H1 (cell line): Measurements from ENCODE around the gene KIT. TPM values are rescaled to one million over a fixed set of nuclear protein-coding genes. Genes with fewer than 3 reads are reported as not detected.

Experiments used
- CTCF ChIA-PET: fragments of 300-600 bp; sonication (Branson Sonifier 250); formaldehyde crosslinking; loops from one replicate; lab custom pipeline; 2021; ENCODE audit not compliant: partially characterized antibody; lab: Charles Lee
- POLR2A ChIA-PET: fragments of 300-600 bp; sonication (Branson Sonifier 250); formaldehyde crosslinking; loops from one replicate; lab custom pipeline; 2021; ENCODE audit warnings: inconsistent platforms; ENCODE audit not compliant: partially characterized antibody; lab: Charles Lee
- DNase-seq, 2 experiments: peaks; one replicate each; pipeline versions ENCODE4 v3.0.0 to v3.0.0-alpha.2; 2010 to 2022; ENCODE audit warnings: low spot score in 2 of 2, low read depth in 1 of 2, mixed read lengths in 1 of 2
- FAIRE-seq: peaks from 2 replicates; lab custom pipeline; 2011; peaks lifted over from hg19 to GRCh38; lab: Jason Lieb, UNC
- H2AFZ ChIP-seq: 2 replicates; pipeline ENCODE4 v1.8.1; 2012; ENCODE audit warnings: low read length, inconsistent platforms
- H2AK5ac ChIP-seq: 2 replicates; pipeline ENCODE4 v1.6.1; 2013; ENCODE audit warnings: low read depth, low read length
- H2BK120ac ChIP-seq: replicated peaks from 2 replicates; pipeline ENCODE3; 2013; ENCODE audit warnings: low read depth, low read length, inconsistent platforms
- H2BK12ac ChIP-seq: 2 replicates; pipeline ENCODE4 v1.6.1; 2013; ENCODE audit warnings: low read depth, low read length
- H2BK15ac ChIP-seq: 2 replicates; pipeline ENCODE4 v1.6.1; 2013; ENCODE audit warnings: low read length
- H2BK20ac ChIP-seq: 2 replicates; pipeline ENCODE4 v1.6.1; 2013; ENCODE audit warnings: low read length
- H2BK5ac ChIP-seq: 2 replicates; pipeline ENCODE4 v1.6.1; 2013; ENCODE audit warnings: low read depth, low read length
- H3K14ac ChIP-seq: 2 replicates; pipeline ENCODE4 v1.6.1; 2013; ENCODE audit warnings: inconsistent platforms; ENCODE audit not compliant: insufficient read length
- H3K18ac ChIP-seq: 2 replicates; pipeline ENCODE4 v1.6.1; 2013; ENCODE audit warnings: low read length; ENCODE audit errors: extremely low read depth
- H3K23ac ChIP-seq: 2 replicates; pipeline ENCODE4 v1.6.1; 2013; ENCODE audit warnings: inconsistent platforms; ENCODE audit not compliant: insufficient read length
- H3K23me2 ChIP-seq: 2 replicates; pipeline ENCODE4 v1.6.1; 2013; ENCODE audit warnings: low read depth, low read length
- H3K27ac ChIP-seq: 2 replicates; pipeline ENCODE4 v1.6.1; 2011; ENCODE audit warnings: low read depth, low read length, inconsistent platforms
- H3K27me3 ChIP-seq, 4 experiments: replicated peaks in 1 of 4; 1 replicate in 1 of 4; 2 replicates in 3 of 4; pipeline versions ENCODE4 v1.6.1 to v1.8.1; 2011 to 2013; ENCODE audit warnings: low read length in 3 of 4, mild to moderate bottlenecking in 3 of 4, inconsistent platforms in 2 of 4, mixed read lengths in 2 of 4, moderate library complexity in 1 of 4; ENCODE audit not compliant: control insufficient read depth in 3 of 4, insufficient read depth in 3 of 4; ENCODE audit errors: extremely low read depth in 1 of 4
- H3K36me3 ChIP-seq, 4 experiments: 2 replicates each; pipeline versions ENCODE4 v1.6.1 to v1.8.1; 2011 to 2013; ENCODE audit warnings: mild to moderate bottlenecking in 4 of 4, low read length in 3 of 4, moderate library complexity in 2 of 4, control low read depth in 1 of 4, inconsistent platforms in 1 of 4; ENCODE audit not compliant: insufficient read depth in 4 of 4, control insufficient read depth in 2 of 4
- H3K4ac ChIP-seq: replicated peaks from 2 replicates; pipeline ENCODE3; 2013; ENCODE audit warnings: low read length, low read depth, mixed read lengths, inconsistent platforms; ENCODE audit not compliant: insufficient read length
- H3K4me1 ChIP-seq, 4 experiments: replicated peaks in 1 of 4; 1 replicate in 1 of 4; 2 replicates in 3 of 4; pipeline versions ENCODE4 v1.6.1 to v1.8.1; 2011 to 2013; ENCODE audit warnings: low read length in 3 of 4, inconsistent platforms in 2 of 4, mixed read lengths in 1 of 4; ENCODE audit not compliant: insufficient read depth in 4 of 4, control insufficient read depth in 3 of 4
- H3K4me2 ChIP-seq, 2 experiments: 2 replicates each; pipeline versions ENCODE4 v1.6.1 to v1.8.1; 2011 to 2013; ENCODE audit warnings: low read depth in 2 of 2, low read length in 2 of 2, control low read depth in 1 of 2, inconsistent platforms in 1 of 2, mild to moderate bottlenecking in 1 of 2; ENCODE audit not compliant: insufficient read depth in 1 of 2
- H3K4me3 ChIP-seq, 4 experiments: fragments of 200-600, 300-600 bp in 1 of 4; sonication (generic), shearing (Covaris generic), sonication (Bioruptor Twin) in 1 of 4; 2 replicates each; pipeline versions ENCODE4 v1.5.1 to v1.8.1; 2011 to 2016; ENCODE audit warnings: low read length in 4 of 4, low read depth in 3 of 4, control low read depth in 2 of 4, inconsistent platforms in 2 of 4, mild to moderate bottlenecking in 2 of 4, mixed read lengths in 1 of 4, moderate library complexity in 1 of 4; ENCODE audit not compliant: insufficient read depth in 2 of 4; ENCODE audit errors: extremely low read depth in 1 of 4
- H3K56ac ChIP-seq: replicated peaks from 2 replicates; pipeline ENCODE3; 2013; ENCODE audit warnings: low read depth, mild to moderate bottlenecking, mixed read lengths, low read length, inconsistent platforms; ENCODE audit not compliant: insufficient read length
- H3K79me1 ChIP-seq: 2 replicates; pipeline ENCODE4 v1.6.1; 2013; ENCODE audit warnings: low read depth, low read length, control low read depth
- H3K79me2 ChIP-seq, 2 experiments: 2 replicates each; pipeline versions ENCODE4 v1.6.1 to v1.8.1; 2012 to 2013; ENCODE audit warnings: low read length in 2 of 2, mild to moderate bottlenecking in 2 of 2, inconsistent platforms in 1 of 2; ENCODE audit not compliant: insufficient read depth in 2 of 2, control insufficient read depth in 1 of 2
- H3K9ac ChIP-seq, 4 experiments: replicated peaks in 1 of 4; 1 replicate in 1 of 4; 2 replicates in 3 of 4; pipeline versions ENCODE4 v1.6.1 to v1.8.1; 2011 to 2013; ENCODE audit warnings: low read depth in 3 of 4, low read length in 3 of 4, control low read depth in 2 of 4, mild to moderate bottlenecking in 2 of 4, moderate library complexity in 2 of 4, inconsistent platforms in 1 of 4; ENCODE audit errors: extremely low read depth in 1 of 4
- H3K9me3 ChIP-seq, 2 experiments: 2 replicates each; pipeline versions ENCODE4 v1.6.1 to v1.8.1; 2012 to 2013; ENCODE audit warnings: mild to moderate bottlenecking in 2 of 2, moderate library complexity in 2 of 2, control low read depth in 1 of 2, inconsistent platforms in 1 of 2, low read depth in 1 of 2, low read length in 1 of 2, mixed read lengths in 1 of 2; ENCODE audit not compliant: insufficient read depth in 2 of 2
- H4K20me1 ChIP-seq, 2 experiments: replicated peaks in 1 of 2; 2 replicates each; pipeline versions ENCODE3 to v1.8.1; 2011 to 2013; ENCODE audit warnings: inconsistent platforms in 2 of 2, low read length in 2 of 2, mild to moderate bottlenecking in 1 of 2; ENCODE audit not compliant: insufficient read depth in 2 of 2, control insufficient read depth in 1 of 2
- H4K5ac ChIP-seq: 2 replicates; pipeline ENCODE4 v1.6.1; 2013; ENCODE audit warnings: low read length, low read depth, mixed read lengths, inconsistent platforms; ENCODE audit not compliant: insufficient read length
- H4K8ac ChIP-seq: 2 replicates; pipeline ENCODE4 v1.8.0; 2013; ENCODE audit warnings: mild to moderate bottlenecking, moderate library complexity, low read length, inconsistent platforms; ENCODE audit not compliant: insufficient read depth; ENCODE audit errors: extremely low read depth
- H4K91ac ChIP-seq: replicated peaks from 2 replicates; pipeline ENCODE3; 2013; ENCODE audit warnings: low read length, mixed read lengths, inconsistent platforms; ENCODE audit not compliant: insufficient read length
- KDM4A ChIP-seq: IDR thresholded peaks from one replicate; pipeline ENCODE4 v1.7.1; 2012; ENCODE audit warnings: low read depth, mild to moderate bottlenecking, moderate library complexity, low read length, inconsistent platforms; ENCODE audit not compliant: severe bottlenecking
- NANOG ChIP-seq: IDR thresholded peaks from 2 replicates; pipeline ENCODE4 v1.6.1; 2011; ENCODE audit warnings: low read length, low read depth, mild to moderate bottlenecking, inconsistent platforms; ENCODE audit not compliant: insufficient read depth, poor library complexity, severe bottlenecking
- RFX5 ChIP-seq: IDR thresholded peaks from 2 replicates; pipeline ENCODE4 v1.6.1; 2011; ENCODE audit warnings: low read depth, low read length, improper control_type of control experiment, borderline replicate concordance
- SP1 ChIP-seq: IDR thresholded peaks from 2 replicates; pipeline ENCODE4 v1.6.1; 2011; ENCODE audit warnings: low read depth, low read length
- SUZ12 ChIP-seq: fragments of 200-600 bp; sonication (generic); IDR thresholded peaks from 2 replicates; pipeline ENCODE4 v1.6.1; 2012; ENCODE audit warnings: mild to moderate bottlenecking, inconsistent platforms, low read length, moderate library complexity, mixed read lengths
- TAF1 ChIP-seq: IDR thresholded peaks from 2 replicates; pipeline ENCODE4 v1.6.1; 2011; ENCODE audit warnings: mild to moderate bottlenecking, low read depth, low read length
- WGBS, 2 experiments: shearing (Covaris generic) in 1 of 2; methylation state at CpG; one replicate each; pipeline versions ENCODE4 v1.1.6 to v1.1.7; 2013 to 2015; ENCODE audit warnings: low lambda C conversion rate in 2 of 2, mixed read lengths in 2 of 2, inconsistent platforms in 1 of 2, low coverage in 1 of 2, missing lambda C conversion rate in 1 of 2; ENCODE audit not compliant: insufficient replicate concordance in 2 of 2, insufficient coverage in 1 of 2, insufficient read length in 1 of 2; ENCODE audit errors: extremely low coverage in 1 of 2, missing lambda C conversion rate in 1 of 2; 5-methylcytosine and 5-hydroxymethylcytosine counted together
- polyA plus RNA-seq, 7 experiments: library from polyadenylated mRNA; depleted of rRNA in 3 of 7; stranded (reverse) in 5 of 7; unstranded in 2 of 7; fragments of >200 nt in 5 of 7; fragments of 200-250 nt in 2 of 7; gene quantifications; 1 replicate in 5 of 7; 2 replicates in 1 of 7; 4 replicates in 1 of 7; pipeline versions ENCODE4 v1.2.1 to v1.2.3, GENCODE V29; 2011 to 2013; ENCODE audit warnings: missing spikeins in 2 of 7, mixed read lengths in 2 of 7
- total RNA-seq: library from RNA; stranded (reverse); fragmentation: NEBNext Ultra II Directional; extraction: Animal tissue kit (Norgen Biotek cat#: 25700); gene quantifications from 2 replicates; pipeline ENCODE4 v1.2.1, GENCODE V29; 2021
- TF ChIP-seq, protein P1 (sequence below), 3 experiments: IDR thresholded peaks; 1 replicate in 2 of 3; 2 replicates in 1 of 3; pipeline versions ENCODE4 v1.5.1 to v1.6.1; 2011; ENCODE audit warnings: low read length in 3 of 3, mild to moderate bottlenecking in 3 of 3, inconsistent platforms in 2 of 3, low read depth in 1 of 3, moderate library complexity in 1 of 3; ENCODE audit not compliant: insufficient read depth in 1 of 3; ENCODE audit errors: control extremely low read depth in 1 of 3

Gene KIT
- total and polyA plus RNA-seq, 2 of the 8 experiments (the other 6 are each of a cell fraction or from before 2014, with no cell fraction given) = 14.4 to 24.8 TPM

DNA sequence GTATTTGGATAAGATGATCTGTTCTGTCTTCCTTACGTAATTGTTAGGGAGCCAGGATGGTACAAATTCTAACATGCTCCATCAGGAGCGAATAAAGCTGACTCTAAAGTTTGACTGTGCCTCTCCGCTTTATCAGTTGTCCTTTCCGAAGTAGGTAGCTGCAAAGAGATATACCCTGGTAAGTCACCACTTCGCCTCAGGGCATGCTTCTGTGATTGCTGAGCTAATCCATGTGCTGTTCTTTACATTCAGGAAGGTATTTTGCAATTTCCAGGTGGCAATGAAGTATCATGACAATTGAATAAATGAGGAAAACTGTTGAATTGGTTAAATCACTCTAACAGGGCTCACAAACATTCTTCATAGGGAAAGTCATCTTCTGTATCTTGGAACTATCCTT, 38.9 kb downstream of the KIT start:
- no peak overlapping the region for H2AK5ac ChIP-seq
- H2AFZ ChIP-seq = no peak overlapping the region
- no peaks in the 10 kb centered on the region for H3K79me2 ChIP-seq
- no peak overlapping the region for H3K56ac ChIP-seq
- H4K5ac ChIP-seq = no peak overlapping the region
- no peak overlapping the region for H3K4me3 ChIP-seq
- H3K14ac ChIP-seq = no peak overlapping the region
- no peak for DNase-seq
- no peak for FAIRE-seq
- H2BK12ac ChIP-seq = no peak overlapping the region
- no peak overlapping the region for H2BK5ac ChIP-seq
- H2BK15ac ChIP-seq = no peak overlapping the region
- H4K20me1 ChIP-seq = peaks cover 0 to 5% of the 10 kb centered on the region in 2 experiments
- ChIA-PET CTCF (interaction anchor here (1.0 to 1.3 kb wide), 2 partner anchors 18 kb away, joined by 3 to 4 read pairs; no protein-coding TSS in a partner anchor), POLR2A (no interaction called here)
- H3K27ac ChIP-seq = no peak overlapping the region
- H3K79me1 ChIP-seq = no peaks in the 10 kb centered on the region; the same call in 1 of the 2 replicates
- no peak overlapping the region for H4K91ac ChIP-seq
- H4K8ac ChIP-seq = no peak overlapping the region
- no peak overlapping the region for H3K4me2 ChIP-seq
- no peak overlapping the region for H2BK20ac ChIP-seq
- no peaks in the 10 kb centered on the region for H3K9me3 ChIP-seq
- peaks cover 0 to 16% (median 8%) of the 10 kb centered on the region in 4 experiments; a peak in 6 of 8 replicates for H3K36me3 ChIP-seq
- H3K23me2 ChIP-seq = no peaks in the 10 kb centered on the region
- 87% methylated on average over 5 of the region's 5 CpGs; no CpG with 5 or more reads in 1 of the 2 experiments for WGBS, 2 experiments
- no peaks in the 10 kb centered on the region for H3K4me1 ChIP-seq
- H3K18ac ChIP-seq = no peak overlapping the region
- no peak overlapping the region for H3K9ac ChIP-seq
- H3K4ac ChIP-seq = no peak overlapping the region
- no peak overlapping the region for H2BK120ac ChIP-seq
- H3K27me3 ChIP-seq = peaks cover 0 to 1% (median 0%) of the 10 kb centered on the region in 4 experiments; a peak in 1 of 7 replicates
- H3K23ac ChIP-seq = no peak overlapping the region
- TF ChIP-seq SP1 (no peak), KDM4A (no peak), RFX5 (no peak), TAF1 (no peak), SUZ12 (no peak), NANOG (no peak)
- TF ChIP-seq, protein P1, sequence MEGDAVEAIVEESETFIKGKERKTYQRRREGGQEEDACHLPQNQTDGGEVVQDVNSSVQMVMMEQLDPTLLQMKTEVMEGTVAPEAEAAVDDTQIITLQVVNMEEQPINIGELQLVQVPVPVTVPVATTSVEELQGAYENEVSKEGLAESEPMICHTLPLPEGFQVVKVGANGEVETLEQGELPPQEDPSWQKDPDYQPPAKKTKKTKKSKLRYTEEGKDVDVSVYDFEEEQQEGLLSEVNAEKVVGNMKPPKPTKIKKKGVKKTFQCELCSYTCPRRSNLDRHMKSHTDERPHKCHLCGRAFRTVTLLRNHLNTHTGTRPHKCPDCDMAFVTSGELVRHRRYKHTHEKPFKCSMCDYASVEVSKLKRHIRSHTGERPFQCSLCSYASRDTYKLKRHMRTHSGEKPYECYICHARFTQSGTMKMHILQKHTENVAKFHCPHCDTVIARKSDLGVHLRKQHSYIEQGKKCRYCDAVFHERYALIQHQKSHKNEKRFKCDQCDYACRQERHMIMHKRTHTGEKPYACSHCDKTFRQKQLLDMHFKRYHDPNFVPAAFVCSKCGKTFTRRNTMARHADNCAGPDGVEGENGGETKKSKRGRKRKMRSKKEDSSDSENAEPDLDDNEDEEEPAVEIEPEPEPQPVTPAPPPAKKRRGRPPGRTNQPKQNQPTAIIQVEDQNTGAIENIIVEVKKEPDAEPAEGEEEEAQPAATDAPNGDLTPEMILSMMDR (IDR thresholded peaks at IDR 0.05; ENCODE audit: control extremely low read depth in 1 of 3, insufficient read depth in 1 of 3, low read depth in 1 of 3, low read length in 3 of 3) = no peak
